HG02642 (cell line): ENCODE data around the gene RASAL2.
"Not testable (repeated sequence)": the region's sequence is repeated elsewhere in the genome, so short reads cannot be mapped to it uniquely, and the experiment has no call there.

Experiments used
- ATAC-seq: cut with Tn5 transposase; IDR thresholded peaks from one replicate; pipeline ENCODE4 v1.9.1; 2021; ENCODE audit warnings: mild to moderate bottlenecking; ENCODE audit not compliant: unreplicated experiment, poor library complexity

The RASAL2 gene

DNA sequence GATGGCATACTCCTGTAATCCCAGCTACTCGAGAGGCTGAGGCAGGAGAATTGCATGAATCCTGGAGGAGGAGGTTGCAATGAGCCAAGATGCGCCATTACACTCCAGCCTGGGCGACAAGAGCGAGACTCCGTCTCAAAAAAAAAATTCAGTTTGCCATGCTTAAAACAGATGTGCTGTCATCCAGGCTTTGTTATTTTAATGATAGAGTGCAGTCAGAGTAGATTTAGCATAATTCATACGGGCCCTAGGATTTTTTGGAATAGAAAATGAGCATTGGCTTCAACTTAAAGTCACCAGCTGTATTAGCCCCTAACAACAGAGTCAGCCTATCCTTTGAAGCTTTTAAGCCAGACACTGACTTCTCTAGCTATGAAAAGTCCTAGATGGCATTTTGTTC lies 124.6 kb downstream of the RASAL2 start:
- no peak for ATAC-seq

DNA sequence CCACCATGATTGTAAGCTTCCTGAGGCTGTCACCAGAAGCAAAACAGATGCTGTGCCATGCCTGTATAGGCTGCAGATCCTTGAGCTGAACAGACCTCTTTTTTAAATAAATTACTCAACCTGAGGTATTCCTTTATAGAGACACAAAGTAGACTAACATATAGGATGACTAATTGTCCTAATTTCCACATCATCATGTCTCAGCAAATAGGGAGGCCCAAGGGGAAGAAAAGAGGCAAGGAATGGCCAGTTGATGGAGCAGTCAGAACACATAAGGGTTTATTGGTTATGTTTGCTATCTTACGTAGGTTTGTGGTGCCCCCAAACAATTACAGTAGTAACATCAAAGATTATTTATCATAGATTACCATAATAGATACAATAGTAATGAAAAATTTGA lies 126.2 kb downstream of the RASAL2 start:
- ATAC-seq, result no peak

DNA sequence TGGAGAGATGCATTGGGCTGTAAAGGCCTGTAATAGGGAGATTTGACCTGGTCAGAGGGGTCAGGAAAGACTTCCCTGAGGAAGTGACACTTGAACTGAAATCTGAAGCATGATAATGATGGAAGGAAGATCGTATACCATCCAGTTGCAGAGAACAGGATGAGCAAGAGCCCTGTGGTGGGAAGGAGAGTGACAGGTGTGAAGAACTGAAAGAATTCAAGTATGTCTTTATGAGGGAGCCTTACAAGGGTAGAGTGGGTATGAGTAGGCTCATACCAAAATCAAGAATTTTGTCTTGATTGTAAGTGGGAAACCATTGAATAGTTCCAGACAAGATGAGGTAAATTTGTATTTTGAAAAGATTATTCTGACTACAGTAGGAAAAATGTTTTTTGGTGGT lies 129.4 kb downstream of the RASAL2 start:
- ATAC-seq, result no peak

DNA sequence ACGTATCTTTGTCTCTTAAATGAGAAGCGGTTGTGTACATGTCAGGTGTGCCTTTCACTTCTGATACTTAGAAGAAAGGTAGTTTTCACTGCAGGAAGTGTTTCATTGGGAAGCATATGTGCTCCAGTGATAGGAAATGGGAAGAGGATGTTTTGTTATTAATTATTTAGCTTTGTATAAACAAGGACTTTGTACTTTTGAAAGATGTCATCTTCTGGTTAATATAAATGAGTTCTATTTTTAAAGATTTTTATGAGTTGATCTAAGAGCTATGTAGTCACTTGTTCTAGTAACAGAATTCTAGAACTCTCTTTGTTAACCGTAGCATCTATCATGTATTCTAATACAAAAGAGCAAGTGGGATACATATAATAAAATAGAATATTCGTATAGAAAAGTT lies 130.5 kb downstream of the RASAL2 start:
- no peak for ATAC-seq

DNA sequence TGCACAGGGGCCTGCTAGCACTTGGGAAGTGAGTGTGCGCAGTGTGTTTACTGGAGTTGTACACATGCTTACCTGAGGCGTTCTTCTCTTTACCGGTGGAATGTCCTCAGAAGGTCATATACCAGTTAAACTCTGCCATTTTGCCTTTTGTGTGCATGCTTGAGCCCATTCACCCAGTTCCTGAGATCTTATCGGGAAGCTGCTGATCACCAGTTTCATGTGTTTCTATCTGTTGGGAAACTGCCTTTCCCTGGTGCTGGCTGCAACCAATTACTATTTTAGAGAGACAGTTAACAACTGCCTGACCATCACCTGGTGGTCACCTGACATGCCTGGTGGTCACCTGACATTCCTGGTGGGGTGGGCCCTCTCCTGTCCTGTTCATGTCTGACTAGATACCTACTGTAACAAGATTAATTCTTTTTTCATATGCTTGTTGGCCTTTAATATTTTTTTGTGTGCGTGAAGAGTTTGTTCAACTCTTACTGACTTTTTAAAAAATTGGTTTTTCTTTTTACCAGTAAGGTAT lies 137.0 kb downstream of the RASAL2 start:
- ATAC-seq, result no peak

DNA sequence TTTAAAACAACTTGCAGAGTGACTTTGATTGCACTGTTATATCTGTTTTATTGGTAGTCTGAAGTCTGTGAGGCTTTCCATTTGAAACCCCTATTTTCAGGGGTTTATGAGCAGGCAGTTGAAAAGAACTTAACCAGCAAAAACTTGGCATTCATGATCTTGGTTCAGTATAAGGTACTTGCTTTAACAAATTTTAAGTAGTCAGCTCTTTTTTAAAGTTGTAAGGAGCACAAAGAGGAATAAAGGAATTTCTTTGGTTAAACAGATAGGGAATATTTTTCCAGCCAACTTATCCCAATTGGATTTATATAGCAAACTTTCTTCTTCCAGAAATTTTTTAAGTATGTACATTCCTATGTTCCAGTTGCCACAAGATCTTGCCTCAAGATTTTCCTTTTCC lies 138.2 kb downstream of the RASAL2 start:
- no peak for ATAC-seq

DNA sequence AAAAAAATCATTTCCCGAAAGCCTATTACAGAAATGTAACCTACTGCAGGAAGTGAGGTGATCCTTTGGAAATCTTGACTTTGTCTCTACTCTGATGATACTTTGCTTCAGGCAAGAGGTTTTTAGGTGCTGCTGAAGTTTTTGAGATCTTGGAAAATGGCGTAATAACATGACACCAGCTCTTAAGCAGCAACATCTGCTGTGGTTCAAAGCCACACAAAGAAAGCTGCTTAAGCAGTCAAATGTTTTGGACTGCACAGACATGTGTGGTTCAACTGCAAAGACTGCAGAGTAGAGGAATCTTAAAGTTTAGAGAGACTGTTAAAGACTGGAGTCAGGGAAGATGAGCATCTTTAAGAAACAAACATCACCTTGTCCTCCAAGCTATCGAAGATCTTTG lies 139.0 kb downstream of the RASAL2 start:
- ATAC-seq, result no peak

DNA sequence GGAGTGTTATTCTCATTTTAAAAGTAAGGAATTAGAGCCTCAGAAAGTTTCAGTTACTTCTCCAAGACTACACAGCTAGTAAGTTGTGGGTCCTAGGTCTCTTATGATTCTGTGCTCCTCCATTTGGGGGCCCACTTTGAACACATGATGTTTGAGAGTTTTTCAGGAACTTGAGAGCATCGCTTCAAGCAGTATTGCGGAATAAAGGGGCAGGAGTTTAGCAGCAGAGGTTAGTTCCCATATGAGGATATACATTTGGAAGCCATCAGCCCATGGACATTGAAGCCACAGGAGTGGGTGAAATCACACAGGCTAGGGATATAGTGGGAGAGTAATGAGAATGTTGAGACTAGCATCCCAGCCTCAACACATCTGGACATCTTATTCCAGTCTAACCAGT lies 143.2 kb downstream of the RASAL2 start:
- ATAC-seq, result no peak

DNA sequence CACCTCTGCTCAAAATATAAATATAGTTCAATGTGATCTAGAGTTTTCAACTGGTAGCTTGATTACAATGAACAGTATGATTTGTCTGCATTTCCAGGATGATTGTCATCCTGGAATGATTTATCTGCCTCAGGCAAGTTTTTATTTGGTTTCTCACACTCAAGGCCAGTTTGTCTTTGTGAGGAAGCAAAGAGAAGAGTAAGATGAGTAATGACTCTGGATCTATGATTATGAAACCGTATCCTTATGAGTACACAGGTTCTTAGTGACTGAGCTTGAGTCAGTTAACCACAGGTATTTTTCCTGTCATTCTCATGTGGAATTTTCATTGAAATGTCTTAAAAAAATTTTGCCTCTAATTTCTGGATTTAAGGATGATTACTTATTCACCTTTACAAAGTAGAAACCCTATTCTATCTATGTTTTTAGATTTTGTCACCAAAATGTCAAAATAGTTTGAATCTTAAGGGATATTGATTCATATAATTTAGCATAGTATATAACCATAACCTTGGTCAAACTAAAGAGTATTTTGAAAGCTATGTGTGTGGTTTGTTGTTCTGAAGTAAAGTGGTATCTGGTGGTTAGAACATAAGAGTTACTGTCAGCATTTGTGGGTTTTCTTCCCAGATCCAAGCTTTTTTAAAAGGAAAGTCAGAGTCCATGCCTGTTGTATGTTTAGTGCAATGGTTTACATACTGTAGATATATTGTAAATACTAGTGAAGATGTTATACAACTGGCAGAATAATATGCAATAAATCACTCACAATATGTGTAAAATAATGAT lies 145.0 kb downstream of the RASAL2 start:
- no peak for ATAC-seq

DNA sequence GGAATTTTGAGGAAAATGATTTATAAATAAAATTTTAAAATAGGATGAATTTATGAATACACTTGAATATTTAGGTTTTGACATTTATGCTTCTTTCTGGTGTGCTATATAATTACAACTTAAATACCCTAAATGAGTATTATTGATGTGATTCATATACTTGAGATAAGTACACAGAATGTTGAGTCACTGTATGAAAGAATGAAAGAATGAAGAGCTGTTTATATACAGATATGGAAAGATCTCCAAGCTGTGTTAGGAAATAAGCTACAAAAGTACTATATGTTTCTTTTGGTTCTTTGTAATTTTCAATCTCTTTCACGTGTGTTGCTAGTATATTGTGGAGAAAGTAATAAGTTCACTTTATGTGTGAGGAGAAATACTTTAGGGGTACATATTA lies 147.2 kb downstream of the RASAL2 start:
- no peak for ATAC-seq

DNA sequence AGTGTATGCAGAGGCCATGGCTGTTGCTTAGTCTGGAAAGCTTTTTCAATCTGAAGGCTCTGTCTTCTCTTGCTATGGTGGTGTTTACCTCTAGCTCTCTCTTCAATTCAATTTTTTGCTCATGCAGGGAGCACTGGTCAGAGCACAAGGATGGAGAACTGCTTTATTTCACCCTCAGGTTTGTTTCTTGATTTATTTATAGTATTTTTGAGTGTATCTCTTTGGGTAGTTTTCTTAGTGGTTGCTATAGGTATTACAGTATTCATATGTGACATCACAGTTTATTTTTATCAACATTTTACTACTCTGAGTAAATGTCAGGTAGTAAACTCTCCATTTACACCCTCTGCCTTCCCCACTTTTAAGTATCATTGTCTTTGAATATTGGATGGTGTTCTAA lies 147.9 kb downstream of the RASAL2 start:
- no peak for ATAC-seq

DNA sequence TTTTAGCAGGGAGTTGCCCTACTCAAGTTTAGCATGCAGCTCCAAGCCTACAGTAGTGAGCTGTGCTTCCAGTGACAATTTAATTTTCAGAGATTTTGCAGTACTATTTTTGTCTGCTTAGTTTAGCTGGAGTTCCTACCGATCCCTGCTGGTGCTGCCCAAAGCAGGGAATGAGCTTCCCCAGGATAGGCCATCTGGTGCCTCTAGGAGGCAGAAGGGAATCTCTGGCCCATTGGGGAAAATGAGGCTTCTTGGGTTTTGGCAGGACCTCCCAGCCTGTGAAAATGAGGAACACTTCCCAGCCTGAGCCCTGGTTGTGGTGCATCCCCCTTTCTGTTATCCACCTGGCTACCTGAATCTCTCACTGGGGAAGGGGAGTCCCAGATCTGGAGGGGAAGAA lies 149.2 kb downstream of the RASAL2 start:
- no peak for ATAC-seq

DNA sequence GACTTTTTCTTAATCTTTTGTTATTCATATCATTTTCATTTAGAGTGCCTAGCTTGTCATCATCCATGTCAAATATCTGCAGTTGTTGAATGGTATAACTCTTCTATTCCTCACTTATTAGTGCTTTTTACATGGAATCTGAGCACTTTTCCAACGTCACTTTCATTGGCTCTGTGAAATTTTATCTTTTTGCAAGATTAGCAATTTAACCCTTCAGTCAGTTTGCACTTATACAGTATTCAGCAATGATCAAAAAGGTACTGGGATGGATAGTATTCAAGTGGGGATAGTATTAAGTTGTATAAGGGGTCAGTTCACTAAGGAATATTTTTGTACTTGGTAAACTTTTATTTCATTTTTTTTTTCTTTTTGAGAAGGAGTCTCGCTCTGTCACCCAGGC lies 150.0 kb downstream of the RASAL2 start:
- ATAC-seq, result no peak

DNA sequence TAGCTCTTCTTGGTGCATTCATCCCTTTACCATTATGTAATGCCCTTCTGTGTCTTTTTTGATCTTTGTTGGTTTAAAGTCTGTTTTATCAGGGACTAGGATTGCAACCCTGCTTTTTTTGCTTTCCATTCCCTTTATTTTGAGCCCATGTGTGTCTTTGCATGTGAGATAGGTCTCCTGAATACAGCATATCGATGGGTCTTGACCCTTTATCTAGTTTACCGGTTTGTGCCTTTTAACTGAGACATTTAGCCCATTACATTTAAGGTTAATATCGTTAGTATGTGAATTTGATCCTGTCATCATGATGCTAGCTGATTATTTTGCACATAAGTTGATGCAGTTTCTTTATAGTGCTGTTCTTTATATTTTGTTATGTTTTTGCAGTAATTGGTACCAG lies 154.4 kb downstream of the RASAL2 start:
- not testable (repeated sequence) for ATAC-seq

DNA sequence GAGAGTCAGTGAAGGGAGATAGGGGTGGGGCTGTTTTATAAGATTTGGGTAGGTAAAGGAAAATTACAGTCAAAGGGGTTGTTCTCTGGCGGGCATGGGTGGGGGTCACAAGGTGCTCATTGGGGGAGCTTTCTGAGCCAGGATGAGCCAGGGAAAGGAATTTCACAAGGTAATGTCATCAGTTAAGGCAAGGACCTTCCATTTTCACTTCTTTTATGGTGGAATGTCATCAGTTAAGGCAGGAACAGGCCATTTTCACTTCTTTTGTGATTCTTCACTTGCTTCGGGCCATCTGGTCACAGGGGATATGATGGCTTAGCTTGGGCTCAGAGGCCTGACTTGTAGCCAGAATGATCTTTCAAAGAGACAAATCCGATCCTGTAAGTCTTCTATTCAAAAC lies 159.7 kb downstream of the RASAL2 start:
- ATAC-seq, result not testable (repeated sequence)

DNA sequence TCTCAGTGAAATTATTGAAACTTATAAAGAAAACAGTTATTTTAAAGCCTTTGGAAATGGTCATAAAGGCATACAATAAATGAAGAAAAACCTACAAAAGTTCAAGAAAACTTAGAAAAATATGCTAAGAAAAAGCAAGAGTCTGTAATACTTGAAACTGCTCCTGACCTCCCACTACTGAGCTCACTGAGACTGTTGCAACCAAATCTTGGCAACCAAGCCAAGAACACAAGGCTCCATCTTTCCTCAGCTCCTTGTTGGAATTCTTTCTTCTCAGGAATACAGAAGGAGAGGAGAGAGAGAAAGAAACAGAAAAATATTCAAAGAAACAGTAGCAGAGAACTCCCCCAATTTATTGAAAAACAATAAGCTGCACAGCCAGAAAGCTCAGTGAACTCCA lies 160.5 kb downstream of the RASAL2 start:
- ATAC-seq, result no peak

DNA sequence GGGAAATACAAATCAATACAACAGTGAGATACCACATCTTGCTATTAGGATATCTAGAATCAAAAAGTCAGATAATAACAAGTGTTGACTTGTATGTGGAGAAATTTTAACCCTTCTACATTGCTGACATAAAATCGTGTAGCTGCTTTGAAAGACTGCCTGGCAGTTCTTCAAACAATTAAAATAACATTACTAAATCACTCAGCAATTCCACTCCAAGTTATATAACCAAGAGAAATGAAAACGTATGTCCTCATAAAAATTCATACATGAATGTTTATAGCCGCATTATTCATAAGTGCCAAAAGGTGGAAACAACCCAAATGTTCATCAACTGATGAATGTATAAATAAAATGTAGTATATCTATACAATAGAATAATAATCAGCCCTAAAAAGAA lies 164.6 kb downstream of the RASAL2 start:
- ATAC-seq, result no peak

DNA sequence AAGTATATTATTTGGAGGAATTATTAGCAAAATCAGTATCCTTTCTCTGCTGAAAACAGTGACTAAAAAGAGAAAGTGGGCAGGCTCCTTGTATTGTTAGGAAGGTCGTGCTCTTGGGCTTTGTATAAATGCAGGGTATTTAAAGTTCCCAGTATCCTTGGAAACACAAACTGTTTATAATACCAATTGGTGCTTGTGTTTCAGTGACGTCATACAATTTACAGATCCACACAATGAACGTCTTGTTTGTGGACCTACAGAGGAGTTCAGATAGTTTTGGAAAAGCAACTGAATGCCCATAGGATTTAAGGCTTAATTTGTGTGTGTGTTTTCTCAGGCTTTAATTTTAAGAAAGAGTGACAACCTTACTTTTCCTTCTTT lies 168.2 kb downstream of the RASAL2 start:
- ATAC-seq, result no peak

DNA sequence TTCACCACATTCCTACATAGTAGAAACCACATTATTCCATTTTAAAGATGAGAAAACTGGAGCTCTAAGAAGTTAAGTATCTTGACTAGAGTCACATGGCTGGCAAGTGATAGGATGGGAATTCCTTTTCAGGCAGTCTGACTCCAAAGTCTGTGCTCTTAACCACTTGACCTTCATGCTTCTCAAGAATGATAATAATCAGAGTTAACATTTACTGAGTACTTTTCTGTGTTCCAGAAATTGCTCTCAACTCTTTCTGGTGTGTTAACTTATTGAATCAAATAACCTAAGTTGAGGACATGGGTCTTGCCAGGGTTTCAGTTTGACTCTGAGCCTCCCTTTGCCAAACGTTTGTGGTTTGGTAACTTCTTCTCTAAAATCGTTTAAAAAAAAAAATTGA lies 169.4 kb downstream of the RASAL2 start:
- no peak for ATAC-seq

DNA sequence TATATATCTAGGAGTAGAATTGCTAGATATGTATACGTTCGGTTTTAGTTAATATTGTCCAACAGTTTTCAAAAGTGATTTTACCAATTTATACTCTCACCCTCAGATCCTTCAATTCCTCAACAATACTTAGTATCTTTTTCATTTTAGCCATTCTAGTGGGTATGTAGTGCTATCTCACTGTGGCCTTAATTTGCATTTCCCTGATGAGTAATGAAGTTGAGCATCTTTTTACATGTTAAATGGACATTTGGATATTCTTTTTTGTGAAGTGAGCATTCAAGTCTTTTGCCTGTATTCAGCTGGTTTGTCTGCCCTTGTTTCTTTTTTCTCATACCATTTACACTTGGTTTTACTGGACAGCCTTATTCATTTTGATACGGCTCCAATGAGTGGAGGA lies 172.2 kb downstream of the RASAL2 start:
- no peak for ATAC-seq

DNA sequence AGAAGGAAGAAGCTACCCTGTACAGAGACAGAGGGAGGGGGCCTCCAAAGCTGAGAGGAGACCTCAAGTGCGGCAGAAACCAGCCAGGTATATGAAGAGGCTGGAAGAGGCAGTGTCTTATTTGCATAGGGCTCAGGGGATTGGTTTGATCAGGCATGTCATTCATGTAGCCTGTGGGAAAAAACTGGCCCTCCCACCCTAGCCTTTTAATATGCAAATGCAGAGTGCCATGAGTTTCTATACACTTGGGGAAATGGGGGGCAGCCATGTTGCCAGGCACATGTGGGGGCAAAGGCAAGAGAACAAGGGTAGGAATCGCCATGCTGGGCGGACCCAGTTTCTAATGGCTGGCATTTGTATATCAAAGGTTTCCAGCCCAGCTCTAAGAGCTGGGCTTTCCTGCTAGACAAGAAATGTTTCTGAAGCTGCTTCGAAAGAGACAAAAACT lies 172.7 kb downstream of the RASAL2 start:
- no peak for ATAC-seq

DNA sequence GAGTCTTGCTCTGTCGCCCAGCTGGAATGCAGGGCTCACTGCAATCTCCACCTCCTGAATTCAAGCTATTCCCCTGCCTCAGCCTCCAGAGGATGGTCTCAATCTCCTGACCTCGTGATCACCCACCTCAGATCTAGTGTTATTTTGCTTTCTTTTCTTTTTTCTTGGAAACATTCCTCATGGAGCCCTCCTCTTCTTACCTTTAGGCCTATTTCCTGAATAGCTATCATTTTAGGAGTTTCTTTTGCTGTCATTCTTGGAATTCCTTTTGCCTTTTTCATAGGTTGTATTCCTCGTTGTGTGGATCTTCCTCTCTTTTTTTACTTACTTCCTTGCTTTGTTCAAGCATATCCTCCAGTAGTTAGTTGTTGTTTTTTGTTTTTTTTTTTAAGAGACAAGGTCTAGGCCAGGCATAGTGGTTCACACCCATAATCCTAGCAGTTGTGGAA lies 173.8 kb downstream of the RASAL2 start:
- ATAC-seq, result no peak
